Measurements from ENCODE around the gene NMNAT3.

The NMNAT3 gene

DNA sequence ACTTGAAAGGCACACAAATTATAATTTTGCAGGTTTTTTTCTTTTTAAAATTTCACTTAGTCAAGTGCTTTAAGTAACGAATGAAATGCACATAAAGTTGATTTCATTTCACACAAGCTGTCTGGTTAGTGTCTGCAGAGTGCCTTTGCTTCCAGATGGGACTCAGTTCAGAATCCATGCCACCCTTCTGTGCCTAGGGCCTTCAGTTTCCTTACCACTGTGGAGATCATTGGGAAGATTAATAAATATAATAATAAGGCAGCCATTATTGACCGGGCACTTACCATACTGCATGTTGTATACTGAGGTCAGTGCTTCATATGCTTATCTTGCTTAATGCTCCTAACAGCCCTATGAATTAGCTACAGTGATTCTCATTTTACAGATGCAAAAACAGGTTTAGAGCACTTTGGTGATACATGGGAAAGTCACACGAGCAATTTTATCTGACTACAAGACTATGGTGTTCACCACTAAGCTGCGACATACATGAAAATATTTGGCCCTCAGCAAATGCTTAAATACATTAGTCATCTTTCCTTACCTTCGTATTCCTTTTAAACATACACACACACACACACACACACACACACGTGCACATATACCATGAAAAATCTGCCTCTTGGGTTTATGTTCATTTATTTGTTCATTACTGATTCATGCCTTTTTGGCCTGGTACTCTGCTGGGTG is 3.1 kb downstream of the NMNAT3 start:
- no peak overlapping the region for H2AFZ ChIP-seq (ENCODE audit: low read depth, low read length, severe bottlenecking)
- H3K79me2 ChIP-seq (ENCODE audit: insufficient read depth, low read length) = no peaks in the 10 kb centered on the region
- H4K20me1 ChIP-seq (ENCODE audit: low read depth, low read length) = no peaks in the 10 kb centered on the region
- H3K4me2 ChIP-seq (ENCODE audit: low read depth, low read length, poor library complexity, severe bottlenecking) = no peak overlapping the region
- H3K27ac ChIP-seq (ENCODE audit: low read depth, low read length) = no peak overlapping the region
- H3K9me3 ChIP-seq (ENCODE audit: insufficient read depth, low read length) = no peaks in the 10 kb centered on the region
- H3K4me3 ChIP-seq (ENCODE audit: insufficient read depth, low read length, poor library complexity, severe bottlenecking) = no peak overlapping the region
- TF ChIP-seq, protein P1, sequence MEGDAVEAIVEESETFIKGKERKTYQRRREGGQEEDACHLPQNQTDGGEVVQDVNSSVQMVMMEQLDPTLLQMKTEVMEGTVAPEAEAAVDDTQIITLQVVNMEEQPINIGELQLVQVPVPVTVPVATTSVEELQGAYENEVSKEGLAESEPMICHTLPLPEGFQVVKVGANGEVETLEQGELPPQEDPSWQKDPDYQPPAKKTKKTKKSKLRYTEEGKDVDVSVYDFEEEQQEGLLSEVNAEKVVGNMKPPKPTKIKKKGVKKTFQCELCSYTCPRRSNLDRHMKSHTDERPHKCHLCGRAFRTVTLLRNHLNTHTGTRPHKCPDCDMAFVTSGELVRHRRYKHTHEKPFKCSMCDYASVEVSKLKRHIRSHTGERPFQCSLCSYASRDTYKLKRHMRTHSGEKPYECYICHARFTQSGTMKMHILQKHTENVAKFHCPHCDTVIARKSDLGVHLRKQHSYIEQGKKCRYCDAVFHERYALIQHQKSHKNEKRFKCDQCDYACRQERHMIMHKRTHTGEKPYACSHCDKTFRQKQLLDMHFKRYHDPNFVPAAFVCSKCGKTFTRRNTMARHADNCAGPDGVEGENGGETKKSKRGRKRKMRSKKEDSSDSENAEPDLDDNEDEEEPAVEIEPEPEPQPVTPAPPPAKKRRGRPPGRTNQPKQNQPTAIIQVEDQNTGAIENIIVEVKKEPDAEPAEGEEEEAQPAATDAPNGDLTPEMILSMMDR (IDR thresholded peaks at IDR 0.05; ENCODE audit: insufficient read depth, low read length, poor library complexity, severe bottlenecking) = no peak
- no peak for TF ChIP-seq EZH2phosphoT487 (conservative IDR thresholded peaks at IDR 0.05; ENCODE audit: low read length)
- no peaks in the 10 kb centered on the region for H3K27me3 ChIP-seq (ENCODE audit: low read length)
- no peaks in the 10 kb centered on the region for H3K36me3 ChIP-seq (ENCODE audit: low read length)
- H3K9ac ChIP-seq (ENCODE audit: low read length) = no peak overlapping the region
- no peaks in the 10 kb centered on the region for H3F3A ChIP-seq (ENCODE audit: insufficient read depth)
- H3K9me2 ChIP-seq (replicated peaks; ENCODE audit: insufficient read depth, low read length) = no peaks in the 10 kb centered on the region

DNA sequence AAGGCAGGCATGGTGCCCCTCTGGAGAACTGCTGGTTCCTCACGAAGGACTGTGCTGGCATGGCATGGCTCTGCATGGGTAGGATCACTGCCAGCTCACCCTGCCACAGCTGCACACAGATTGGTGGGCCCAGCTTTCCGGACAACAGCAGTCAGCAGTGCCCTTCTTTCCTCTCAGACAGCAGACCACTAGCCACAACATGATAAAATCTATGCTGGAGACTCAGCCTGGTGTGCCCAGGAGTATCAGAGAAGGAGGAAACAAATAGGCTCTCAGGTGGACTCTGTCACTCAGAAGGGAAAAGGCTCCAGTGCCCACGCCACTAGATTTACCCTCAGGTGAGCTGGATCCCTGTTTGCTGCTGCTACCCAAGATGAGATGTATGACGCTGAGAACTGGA is 4.9 kb downstream of the NMNAT3 start:
- H3K36me3 ChIP-seq (ENCODE audit: low read length) = no peaks in the 10 kb centered on the region
- H3K4me2 ChIP-seq (ENCODE audit: low read depth, low read length, poor library complexity, severe bottlenecking) = no peak overlapping the region
- no peaks in the 10 kb centered on the region for H3K27me3 ChIP-seq (ENCODE audit: low read length)
- no peak overlapping the region for H3K9ac ChIP-seq (ENCODE audit: low read length)
- H2AFZ ChIP-seq (ENCODE audit: low read depth, low read length, severe bottlenecking) = no peak overlapping the region
- H3K9me3 ChIP-seq (ENCODE audit: insufficient read depth, low read length) = no peaks in the 10 kb centered on the region
- no peaks in the 10 kb centered on the region for H3F3A ChIP-seq (ENCODE audit: insufficient read depth)
- H3K79me2 ChIP-seq (ENCODE audit: insufficient read depth, low read length) = no peaks in the 10 kb centered on the region
- no peaks in the 10 kb centered on the region for H4K20me1 ChIP-seq (ENCODE audit: low read depth, low read length)
- H3K9me2 ChIP-seq (replicated peaks; ENCODE audit: insufficient read depth, low read length) = no peaks in the 10 kb centered on the region
- no peak overlapping the region for H3K27ac ChIP-seq (ENCODE audit: low read depth, low read length)
- TF ChIP-seq, protein P1 (IDR thresholded peaks at IDR 0.05; ENCODE audit: insufficient read depth, low read length, poor library complexity, severe bottlenecking) = no peak
- no peak for TF ChIP-seq EZH2phosphoT487 (conservative IDR thresholded peaks at IDR 0.05; ENCODE audit: low read length)
- H3K4me3 ChIP-seq (ENCODE audit: insufficient read depth, low read length, poor library complexity, severe bottlenecking) = no peak overlapping the region

DNA sequence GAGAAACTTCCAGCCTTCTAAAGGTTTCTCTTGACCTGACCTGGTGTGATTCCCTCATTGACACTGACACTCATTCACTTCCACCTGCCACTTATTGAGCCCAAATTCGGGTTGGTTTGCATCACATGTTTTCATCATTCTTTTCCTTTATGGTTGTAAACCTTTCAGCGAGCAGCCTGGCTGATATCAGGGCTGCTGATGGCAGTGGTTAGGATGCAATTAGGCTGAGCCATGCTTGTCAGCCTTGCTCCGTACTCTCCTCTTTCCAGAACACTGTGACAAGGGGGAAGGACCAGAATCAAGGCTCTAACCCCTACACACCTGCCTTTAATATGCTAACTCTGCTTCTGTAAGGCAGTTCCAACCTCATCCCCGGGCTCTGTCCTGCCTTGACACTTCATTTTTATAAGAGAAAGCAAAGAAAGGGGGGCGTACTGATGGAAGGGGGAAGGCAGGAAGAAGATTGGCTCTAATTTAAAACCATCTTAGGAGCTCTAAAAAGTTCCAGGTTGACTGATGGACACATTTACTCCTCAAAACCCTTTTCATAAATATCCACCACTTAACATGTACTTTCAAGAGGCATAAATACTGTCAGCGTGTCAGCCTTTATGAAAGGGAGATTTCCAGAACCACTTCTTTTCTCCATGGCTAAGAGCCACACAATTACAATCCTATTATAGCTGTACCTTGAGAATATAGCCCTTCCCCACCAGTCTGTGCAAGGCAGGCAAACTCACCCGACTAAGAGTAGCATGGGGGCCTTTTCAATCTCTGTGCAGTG is 5.7 kb downstream of the NMNAT3 start:
- Histone ChIP-seq H3K36me3 (ENCODE audit: low read length) (no peaks in the 10 kb centered on the region), H3F3A (ENCODE audit: insufficient read depth) (no peaks in the 10 kb centered on the region), H3K9ac (ENCODE audit: low read length) (no peak overlapping the region), H2AFZ (ENCODE audit: low read depth, low read length, severe bottlenecking) (no peak overlapping the region), H3K9me3 (ENCODE audit: insufficient read depth, low read length) (no peaks in the 10 kb centered on the region), H3K9me2 (replicated peaks; ENCODE audit: insufficient read depth, low read length) (no peaks in the 10 kb centered on the region), H3K4me3 (ENCODE audit: insufficient read depth, low read length, poor library complexity, severe bottlenecking) (no peak overlapping the region), H3K4me2 (ENCODE audit: low read depth, low read length, poor library complexity, severe bottlenecking) (no peak overlapping the region), H3K79me2 (ENCODE audit: insufficient read depth, low read length) (no peaks in the 10 kb centered on the region), H3K27ac (ENCODE audit: low read depth, low read length) (no peak overlapping the region), H3K27me3 (ENCODE audit: low read length) (no peaks in the 10 kb centered on the region), H4K20me1 (ENCODE audit: low read depth, low read length) (no peaks in the 10 kb centered on the region)
- TF ChIP-seq, protein P1 (IDR thresholded peaks at IDR 0.05; ENCODE audit: insufficient read depth, low read length, poor library complexity, severe bottlenecking) = no peak
- TF ChIP-seq EZH2phosphoT487 (conservative IDR thresholded peaks at IDR 0.05; ENCODE audit: low read length) = no peak

Data from SU-DHL-6 (cell line).